Right ventricle myocardium inferior (tissue), 1 donor: ENCODE measurements around the gene FGFRL1. TPM values are rescaled to one million over a fixed set of nuclear protein-coding genes. Genes with fewer than 3 reads are reported as not detected.

ENCODE experiments used
- ATAC-seq: fragments of 200-7000 bp; cut with Tn5 transposase; one replicate; pipeline ENCODE4 v1.9.1; 2020; ENCODE audit warnings: mild to moderate bottlenecking, moderate library complexity
- DNase-seq: peaks from one replicate; pipeline ENCODE4 v3.0.0; 2021; ENCODE audit errors: missing footprints
- intact Hi-C: fragments of 100-400 bp; cut with DNase I; formaldehyde crosslinking; loops from one replicate; pipeline ENCODE4 v1.11.0; 2022
- total RNA-seq: library from RNA; stranded (reverse); fragmentation: NEBNext Ultra II Directional; extraction: Animal tissue kit (Norgen Biotek cat#: 25700); gene quantifications from one replicate; pipeline ENCODE4 v1.2.1, GENCODE V29; 2021
- donor health status: DM: no; HTN: yes; CAD: no; lungs with severe emphysema.

Gene FGFRL1
- total RNA-seq, 1 donor from 2014 or later: 21.0 TPM

- ATAC-seq (no peak), DNase-seq (no peak)
- intact Hi-C loops: no loop called here
These were observed 5.8 kb downstream of the FGFRL1 start for GRCh38 chr4:1017211-1017610.

- ATAC-seq: no peak
- DNase-seq: no peak
- intact Hi-C loops: no loop called here
These were observed 6.3 kb downstream of the FGFRL1 start for GRCh38 chr4:1017706-1018105.

- no peak for ATAC-seq
- intact Hi-C loops: no loop called here
These were observed 7.0 kb downstream of the FGFRL1 start for GRCh38 chr4:1018147-1019020.

GRCh38 chr4:1019320-1019719, 7.9 kb downstream of the FGFRL1 start:
- DNase-seq: no peak
- intact Hi-C loops: no loop called here
- no peak for ATAC-seq

More at GRCh38 chr4:1018147-1019020, 7.0 kb downstream of the FGFRL1 start:
- no peak for DNase-seq

- no peak for ATAC-seq
- intact Hi-C loops: no loop called here
- no peak for DNase-seq
These were observed 8.5 kb downstream of the FGFRL1 start for GRCh38 chr4:1019729-1020470.

GRCh38 chr4:1021386-1022050, 10.1 kb downstream of the FGFRL1 start:
- ATAC-seq (no peak), DNase-seq (no peak)
- intact Hi-C loops: no loop called here

- intact Hi-C loops: no loop called here
- ATAC-seq: no peak
- DNase-seq: no peak
These were observed 10.8 kb downstream of the FGFRL1 start for GRCh38 chr4:1022051-1022738.

- DNase-seq (no peak), ATAC-seq (no peak)
- intact Hi-C loops: no loop called here
These were observed 11.3 kb downstream of the FGFRL1 start for GRCh38 chr4:1022739-1023066.

- DNase-seq (no peak), ATAC-seq (no peak)
- intact Hi-C loops: no loop called here
These were observed 11.7 kb downstream of the FGFRL1 start for GRCh38 chr4:1023075-1023640.

GRCh38 chr4:1023895-1024740, 12.7 kb downstream of the FGFRL1 start:
- intact Hi-C loops: no loop called here
- no peak for ATAC-seq
- no peak for DNase-seq

GRCh38 chr4:1024882-1025545, 13.6 kb downstream of the FGFRL1 start:
- no peak for DNase-seq
- ATAC-seq: no peak
- intact Hi-C loops: no loop called here

GRCh38 chr4:1026115-1026514, 14.7 kb downstream of the FGFRL1 start:
- DNase-seq (no peak), ATAC-seq (peak; percentile 55)
- intact Hi-C loops: no loop called here

- ATAC-seq (no peak), DNase-seq (no peak)
- intact Hi-C loops: no loop called here
These were observed 15.9 kb downstream of the FGFRL1 start for GRCh38 chr4:1027219-1027914.

GRCh38 chr4:1027915-1028238, 16.5 kb downstream of the FGFRL1 start:
- DNase-seq (no peak), ATAC-seq (no peak)
- intact Hi-C loops: no loop called here

GRCh38 chr4:1028574-1029220, 17.3 kb downstream of the FGFRL1 start:
- DNase-seq: no peak
- ATAC-seq: no peak
- intact Hi-C loops: no loop called here

- no peak for ATAC-seq
These were observed 18.1 kb downstream of the FGFRL1 start for GRCh38 chr4:1029529-1029928.

GRCh38 chr4:1030031-1030430, 18.6 kb downstream of the FGFRL1 start:
- DNase-seq: no peak
- intact Hi-C loops: no loop called here
- no peak for ATAC-seq

More at GRCh38 chr4:1029529-1029928, 18.1 kb downstream of the FGFRL1 start:
- intact Hi-C loops: no loop called here
- no peak for DNase-seq
